ENCODE measurements around the gene LAMTOR2. TPM values are rescaled to one million over a fixed set of nuclear protein-coding genes. Genes with fewer than 3 reads are reported as not detected.

LAMTOR2 gene
- total RNA-seq, 4 donors from 2014 or later, result 32.6 to 51.8 (median 47.8) TPM

GRCh38 chr1:156075775-156076204 is 21.2 kb downstream of the LAMTOR2 start:
- Histone ChIP-seq H3K27me3 (no peaks in the 10 kb centered on the region), H3K36me3 (no peaks in the 10 kb centered on the region), H3K27ac (peak overlapping the region in 1 of 4 donors; percentile 69), H3K4me1 (peaks cover 0 to 26% (median 3%) of the 10 kb centered on the region in 4 donors), H3K9me3 (no peaks in the 10 kb centered on the region), H3K4me3 (peak overlapping the region in 3 of 4 donors; percentile 41 to 58 (median 49))
- 48 to 53% methylated on average over 4 of the region's 4 CpGs for WGBS, 2 donors
- no peak for DNase-seq (ENCODE audit: low spot score in 2 of 2)
- TF ChIP-seq EP300 (IDR thresholded peaks at IDR 0.05) (no peak), POLR2A (IDR thresholded peaks at IDR 0.05) (no peak)
- TF ChIP-seq, protein P1, sequence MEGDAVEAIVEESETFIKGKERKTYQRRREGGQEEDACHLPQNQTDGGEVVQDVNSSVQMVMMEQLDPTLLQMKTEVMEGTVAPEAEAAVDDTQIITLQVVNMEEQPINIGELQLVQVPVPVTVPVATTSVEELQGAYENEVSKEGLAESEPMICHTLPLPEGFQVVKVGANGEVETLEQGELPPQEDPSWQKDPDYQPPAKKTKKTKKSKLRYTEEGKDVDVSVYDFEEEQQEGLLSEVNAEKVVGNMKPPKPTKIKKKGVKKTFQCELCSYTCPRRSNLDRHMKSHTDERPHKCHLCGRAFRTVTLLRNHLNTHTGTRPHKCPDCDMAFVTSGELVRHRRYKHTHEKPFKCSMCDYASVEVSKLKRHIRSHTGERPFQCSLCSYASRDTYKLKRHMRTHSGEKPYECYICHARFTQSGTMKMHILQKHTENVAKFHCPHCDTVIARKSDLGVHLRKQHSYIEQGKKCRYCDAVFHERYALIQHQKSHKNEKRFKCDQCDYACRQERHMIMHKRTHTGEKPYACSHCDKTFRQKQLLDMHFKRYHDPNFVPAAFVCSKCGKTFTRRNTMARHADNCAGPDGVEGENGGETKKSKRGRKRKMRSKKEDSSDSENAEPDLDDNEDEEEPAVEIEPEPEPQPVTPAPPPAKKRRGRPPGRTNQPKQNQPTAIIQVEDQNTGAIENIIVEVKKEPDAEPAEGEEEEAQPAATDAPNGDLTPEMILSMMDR (IDR thresholded peaks at IDR 0.05), result no peak

- Histone ChIP-seq H3K36me3 (no peaks in the 10 kb centered on the region), H3K27me3 (no peaks in the 10 kb centered on the region), H3K4me1 (peaks cover 0 to 36% (median 6%) of the 10 kb centered on the region in 4 donors), H3K9me3 (no peaks in the 10 kb centered on the region), H3K4me3 (peak overlapping the region; percentile 41 to 58 (median 45)), H3K27ac (peak overlapping the region in 1 of 4 donors; percentile 69)
- TF ChIP-seq, protein P1 (IDR thresholded peaks at IDR 0.05), result peak in 2 of 5 experiments; percentile 17 to 35
- TF ChIP-seq EP300 (IDR thresholded peaks at IDR 0.05), result peak in 1 of 2 donors; percentile 37
- TF ChIP-seq POLR2A (IDR thresholded peaks at IDR 0.05), result no peak
- 34 to 42% methylated on average over 46 to 60 of the region's 73 CpGs for WGBS, 2 donors
- no peak for DNase-seq (ENCODE audit: low spot score in 2 of 2)
Measured at GRCh38 chr1:156076609-156077429, 22.2 kb downstream of the LAMTOR2 start.

DNA sequence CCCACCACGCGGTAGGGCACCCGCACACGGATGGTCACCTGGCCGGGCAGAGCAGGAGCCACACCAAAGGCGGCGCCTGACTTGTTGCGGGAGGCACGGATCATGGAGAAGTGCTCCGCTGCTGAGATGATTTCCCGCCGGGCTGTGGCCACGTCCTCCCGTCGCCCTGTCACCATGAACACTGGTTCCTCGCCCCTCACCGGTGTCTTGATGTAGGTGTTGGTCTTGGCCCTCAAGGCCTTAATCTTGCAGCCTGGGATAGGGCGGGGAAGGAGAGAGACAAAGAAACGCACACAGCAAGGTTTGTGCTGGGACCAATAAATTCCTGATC is 22.8 kb downstream of the LAMTOR2 start:
- H3K36me3 ChIP-seq, result no peaks in the 10 kb centered on the region
- WGBS, 2 donors, result 83 to 90% methylated on average over 8 to 18 of the region's 19 CpGs
- no peak for DNase-seq (ENCODE audit: low spot score in 2 of 2)
- H3K4me1 ChIP-seq, result peaks cover 0 to 41% (median 10%) of the 10 kb centered on the region in 4 donors
- TF ChIP-seq, protein P1 (IDR thresholded peaks at IDR 0.05), result no peak
- TF ChIP-seq EP300 (IDR thresholded peaks at IDR 0.05) (no peak), POLR2A (IDR thresholded peaks at IDR 0.05) (no peak)
- H3K27me3 ChIP-seq, result no peaks in the 10 kb centered on the region
- H3K27ac ChIP-seq, result peak overlapping the region in 1 of 4 donors; percentile 69
- no peak overlapping the region for H3K4me3 ChIP-seq
- H3K9me3 ChIP-seq, result no peaks in the 10 kb centered on the region

- 89 to 92% methylated on average over 5 of the region's 5 CpGs for WGBS, 2 donors
- TF ChIP-seq EP300 (IDR thresholded peaks at IDR 0.05), result no peak
- TF ChIP-seq, protein P1 (IDR thresholded peaks at IDR 0.05), result no peak
- TF ChIP-seq POLR2A (IDR thresholded peaks at IDR 0.05), result no peak
- Histone ChIP-seq H3K9me3 (no peaks in the 10 kb centered on the region), H3K36me3 (no peaks in the 10 kb centered on the region), H3K4me1 (peaks cover 0 to 50% (median 13%) of the 10 kb centered on the region in 4 donors), H3K27ac (no peak overlapping the region), H3K27me3 (no peaks in the 10 kb centered on the region), H3K4me3 (no peak overlapping the region)
- DNase-seq (ENCODE audit: low spot score in 2 of 2), result no peak
Measured at GRCh38 chr1:156078728-156079127, 24.1 kb downstream of the LAMTOR2 start.

GRCh38 chr1:156079762-156080161 is 25.2 kb downstream of the LAMTOR2 start:
- H3K4me3 ChIP-seq, result no peak overlapping the region
- no peaks in the 10 kb centered on the region for H3K27me3 ChIP-seq
- WGBS, 2 donors, result 70 to 76% methylated on average over 5 of the region's 5 CpGs

More at GRCh38 chr1:156079762-156080161, 25.2 kb downstream of the LAMTOR2 start:
- TF ChIP-seq, protein P1 (IDR thresholded peaks at IDR 0.05), result no peak
- TF ChIP-seq POLR2A (IDR thresholded peaks at IDR 0.05) (no peak), EP300 (IDR thresholded peaks at IDR 0.05) (no peak)
- no peak for DNase-seq (ENCODE audit: low spot score in 2 of 2)
- peaks cover 0 to 48% (median 13%) of the 10 kb centered on the region in 4 donors for H3K4me1 ChIP-seq
- no peaks in the 10 kb centered on the region for H3K36me3 ChIP-seq
- H3K9me3 ChIP-seq, result no peaks in the 10 kb centered on the region
- no peak overlapping the region for H3K27ac ChIP-seq

Measured in tibial nerve (tissue), 4 donors.